Measurements from ENCODE around the gene PPFIBP2.

Gene PPFIBP2

DNA sequence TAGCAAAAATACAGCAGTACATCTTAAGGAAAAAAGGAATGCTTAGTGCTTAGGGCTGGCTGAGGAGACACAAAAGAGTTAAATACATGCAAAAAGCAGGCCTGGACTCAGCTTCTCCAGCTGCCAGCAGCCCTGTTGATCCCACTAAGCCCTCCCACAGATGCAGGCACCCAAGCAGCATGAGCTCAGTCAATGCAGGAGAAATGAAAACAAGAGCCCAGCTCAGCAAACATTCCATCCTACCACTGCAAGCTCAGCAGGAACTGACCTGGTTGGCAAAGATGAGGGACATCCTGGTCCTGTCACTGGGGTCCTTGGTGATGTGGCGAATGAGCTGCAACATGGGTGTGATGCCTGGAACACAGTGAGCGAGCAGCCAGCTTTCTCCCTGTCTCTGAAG lies 153.7 kb downstream of the PPFIBP2 start:
- DNase-seq (ENCODE audit: low read depth): no peak

DNA sequence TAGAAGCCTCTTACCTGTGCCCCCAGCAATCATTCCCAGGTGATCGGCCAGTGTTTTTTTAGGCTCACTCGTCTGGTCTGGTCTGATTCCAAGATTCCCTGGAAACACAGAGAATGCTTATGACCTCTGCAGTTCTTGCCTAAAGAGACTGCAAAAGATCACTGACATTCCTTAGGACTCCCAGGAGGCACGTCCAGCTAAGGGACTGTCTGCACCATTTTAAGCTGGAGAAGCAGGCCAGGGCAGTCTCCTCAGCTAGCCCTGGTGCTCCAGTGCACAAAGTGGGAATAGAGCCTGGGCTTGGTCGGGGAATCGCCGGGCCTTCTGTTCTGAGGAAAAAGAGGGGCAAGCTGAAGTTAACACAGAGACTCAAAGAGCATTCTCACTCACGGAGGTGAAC lies 154.7 kb downstream of the PPFIBP2 start:
- no peak for DNase-seq (ENCODE audit: low read depth)

DNA sequence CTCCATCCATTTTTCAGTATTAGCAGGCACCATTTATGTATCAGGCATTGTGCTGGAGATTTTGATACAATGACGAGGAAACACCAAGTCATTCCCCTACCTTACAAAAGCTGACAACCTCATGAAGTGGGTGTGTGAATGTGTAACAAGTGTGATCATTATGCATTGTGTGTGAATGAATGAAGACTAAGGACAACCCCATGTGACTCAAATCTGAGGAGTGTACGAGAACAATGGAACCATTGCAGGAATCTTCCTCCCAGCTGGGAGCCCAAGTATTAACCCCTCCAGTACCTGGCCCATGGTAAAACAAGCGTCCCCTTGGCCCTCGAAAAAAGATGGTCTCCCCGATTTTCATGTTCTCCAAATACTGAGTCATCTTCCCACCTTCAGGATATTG lies 155.1 kb downstream of the PPFIBP2 start:
- DNase-seq (ENCODE audit: low read depth): no peak

DNA sequence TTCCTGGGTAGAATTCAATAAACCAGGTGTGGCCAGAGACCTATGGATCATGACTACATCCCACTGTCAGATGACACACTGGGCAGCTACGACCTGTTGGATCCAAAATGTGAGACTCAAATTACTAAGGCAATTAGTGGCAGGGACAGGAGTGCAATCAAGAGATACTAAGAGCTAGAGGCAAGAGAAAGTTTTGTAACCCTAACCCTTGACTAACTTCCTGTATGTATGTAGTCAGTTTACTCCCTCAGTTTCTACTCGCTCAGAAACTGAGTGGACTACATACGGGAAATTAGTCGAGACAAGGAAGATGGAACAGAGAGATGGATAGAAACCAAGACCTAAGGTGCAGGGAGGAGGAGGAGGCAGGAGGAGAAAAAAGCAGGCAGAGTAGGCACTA lies 156.8 kb downstream of the PPFIBP2 start:
- DNase-seq (ENCODE audit: low read depth): no peak

DNA sequence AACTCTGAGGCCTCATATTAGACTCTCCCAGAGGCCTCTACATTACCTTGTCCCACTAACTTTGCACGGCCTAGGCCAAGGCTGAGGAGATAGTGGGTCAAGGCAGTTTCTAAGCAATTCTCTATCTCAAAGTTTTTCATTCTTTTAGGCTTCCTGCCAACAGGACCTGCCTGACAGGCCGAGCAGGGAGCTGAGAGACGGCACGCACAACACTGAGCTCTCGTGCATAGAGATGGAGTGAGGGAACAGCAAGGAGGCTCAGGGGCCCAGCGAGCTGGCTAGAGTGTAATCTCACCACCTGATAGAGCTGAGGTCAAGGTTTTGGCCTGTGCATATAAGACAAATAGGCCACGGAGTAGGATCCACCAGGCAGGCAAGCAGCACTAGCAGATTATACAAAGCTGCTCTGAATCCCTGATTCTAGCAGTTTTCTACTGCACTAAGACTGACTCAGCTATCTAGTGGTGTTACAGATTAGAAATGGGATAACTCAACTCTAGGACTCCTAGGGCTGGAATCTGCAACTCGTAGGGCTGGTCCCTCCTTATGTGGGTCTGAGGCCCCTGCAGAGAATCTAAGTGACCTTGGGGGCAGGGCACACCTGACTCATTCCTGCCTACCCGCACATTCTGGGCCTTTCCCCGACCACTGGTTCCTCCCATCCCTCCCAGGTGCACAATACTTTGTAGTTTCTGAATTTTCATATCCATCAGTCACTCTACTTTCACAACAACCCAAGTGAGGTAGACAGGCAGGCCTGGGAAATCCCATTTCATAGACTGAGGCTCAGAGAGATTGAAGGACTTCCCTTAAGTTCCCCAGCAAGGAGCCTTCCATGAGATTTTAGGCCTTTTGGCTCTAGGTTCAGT lies 157.8 kb downstream of the PPFIBP2 start:
- no peak for DNase-seq (ENCODE audit: low read depth)

DNA sequence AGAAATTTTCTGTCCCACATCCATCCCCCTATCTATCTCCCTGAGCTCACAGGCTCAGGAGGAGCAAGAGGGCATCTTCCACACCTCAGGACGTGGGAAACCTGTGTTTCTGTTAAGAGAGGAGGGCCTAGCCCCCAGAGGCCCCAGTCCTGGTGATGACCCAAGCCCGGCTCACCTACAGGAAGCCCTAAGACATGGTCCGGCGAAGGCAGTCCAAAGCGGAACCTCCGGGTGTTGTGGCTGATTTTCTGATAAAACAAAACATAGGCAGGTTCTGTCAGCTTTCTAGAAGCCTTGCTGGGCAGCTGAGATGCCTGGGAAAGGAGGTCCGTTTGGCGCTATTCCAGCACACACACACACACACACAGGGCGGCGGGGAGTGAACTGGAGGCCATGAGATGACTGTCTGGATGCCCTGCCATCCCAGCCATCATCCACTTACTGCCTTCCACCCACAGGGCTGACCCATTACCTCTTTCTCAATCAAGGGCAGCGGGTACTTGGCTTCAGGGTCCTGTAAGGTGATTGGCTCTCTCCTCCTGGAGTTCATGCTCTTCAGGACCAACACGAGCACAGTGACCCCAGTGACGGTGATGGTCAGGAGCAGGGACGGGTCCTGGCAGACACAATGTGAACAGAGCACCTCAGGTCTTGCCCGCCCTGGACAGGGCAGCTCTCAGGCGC lies 158.6 kb downstream of the PPFIBP2 start:
- DNase-seq (ENCODE audit: low read depth): no peak

DNA sequence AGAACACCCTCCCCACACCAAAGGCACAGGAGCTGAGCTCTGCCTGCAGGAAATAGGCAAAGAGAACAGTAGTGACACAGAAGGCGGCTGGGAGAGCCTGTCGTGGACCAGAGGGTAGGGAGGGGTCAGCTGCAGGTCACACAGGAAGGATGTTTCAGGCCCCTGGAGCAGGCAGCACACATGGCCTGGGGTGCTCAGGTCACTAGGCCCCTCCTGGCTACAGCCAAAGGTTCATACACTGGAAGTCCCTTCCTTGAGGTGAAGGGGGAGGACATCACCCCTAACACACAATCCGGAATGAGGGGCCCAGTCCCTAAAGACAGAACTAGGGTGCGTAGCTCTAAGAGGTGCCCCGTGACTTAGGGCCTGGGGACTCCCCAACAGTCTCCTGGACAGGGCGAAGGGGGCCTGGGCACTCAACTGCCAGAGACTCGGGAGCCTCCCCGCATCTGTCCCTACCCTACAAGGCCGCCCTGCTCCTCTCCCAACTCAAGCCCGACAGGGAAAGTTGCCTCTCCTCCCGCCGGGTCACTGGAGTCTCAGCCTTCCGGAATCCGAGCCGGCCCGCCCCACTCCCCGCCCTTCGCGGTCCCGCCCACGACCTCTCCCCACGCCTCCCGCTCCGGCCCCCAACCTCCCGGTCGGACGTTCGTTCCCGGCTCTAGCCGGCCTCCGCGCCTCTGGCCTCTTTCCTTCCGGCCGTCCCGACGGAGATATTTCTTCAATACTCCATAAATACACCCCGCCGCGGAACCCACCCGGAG lies 159.3 kb downstream of the PPFIBP2 start, which contains the start of gene CYB5R2:
CYB5R2 (minus strand) TSS at position 541 of the 764 bp plus-strand sequence. CDS start 675 bp downstream, outside the sequence.
- DNase-seq (ENCODE audit: low read depth): no peak

DNA sequence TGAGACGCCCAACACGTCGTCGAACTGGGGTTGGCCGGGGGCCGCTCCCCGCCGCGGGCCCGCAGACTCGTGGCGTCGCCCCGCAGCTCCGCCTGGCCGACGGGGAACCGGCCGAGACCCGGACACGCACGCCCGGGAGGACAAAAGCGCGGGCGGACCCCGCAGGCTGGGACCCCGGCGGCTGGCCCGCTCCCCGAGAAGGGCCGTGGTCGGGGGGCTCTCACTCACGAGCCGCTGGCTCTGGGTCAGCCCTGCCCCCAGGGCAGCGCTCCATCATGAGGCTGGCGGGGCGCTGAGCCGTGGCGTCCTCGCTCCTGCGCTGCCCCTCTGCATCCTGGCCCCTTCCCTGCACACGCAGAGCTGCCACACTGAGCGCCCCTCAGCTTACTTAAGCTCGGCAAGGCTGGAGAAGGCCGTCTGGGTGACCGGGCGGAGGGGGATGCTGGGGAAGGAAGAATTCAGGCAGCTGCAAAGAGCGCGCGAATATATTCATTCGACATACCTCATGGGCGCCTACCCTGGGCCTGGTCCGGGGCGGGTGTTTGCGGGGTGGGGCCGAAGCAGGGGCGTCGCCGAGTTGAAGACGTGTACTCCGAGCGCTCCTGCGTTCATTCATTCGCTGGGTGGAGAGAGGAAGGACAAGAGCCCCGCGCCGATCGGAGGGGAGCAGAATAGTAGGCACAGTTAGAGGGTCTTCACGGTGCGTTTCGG lies 160.1 kb downstream of the PPFIBP2 start:
- no peak for DNase-seq (ENCODE audit: low read depth)

DNA sequence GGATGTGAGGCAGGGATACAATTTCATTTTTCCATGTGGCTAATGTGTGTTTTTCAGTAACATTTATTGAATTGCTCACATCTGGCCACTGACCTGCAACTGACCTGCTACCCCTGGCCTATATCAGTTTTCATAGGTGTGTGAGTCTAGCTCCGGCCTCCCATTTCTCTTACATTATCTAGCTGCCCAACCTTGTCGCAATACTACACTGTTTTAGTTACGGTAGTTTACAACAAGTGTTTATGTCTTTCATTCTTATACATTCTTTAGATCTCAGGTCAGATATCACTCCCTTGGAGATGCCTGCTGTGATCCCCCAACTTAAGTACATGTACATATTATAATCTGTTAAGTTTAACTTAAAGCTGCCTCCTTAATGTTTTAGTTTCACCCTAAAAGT lies 161.8 kb downstream of the PPFIBP2 start:
- DNase-seq (ENCODE audit: low read depth): no peak

DNA sequence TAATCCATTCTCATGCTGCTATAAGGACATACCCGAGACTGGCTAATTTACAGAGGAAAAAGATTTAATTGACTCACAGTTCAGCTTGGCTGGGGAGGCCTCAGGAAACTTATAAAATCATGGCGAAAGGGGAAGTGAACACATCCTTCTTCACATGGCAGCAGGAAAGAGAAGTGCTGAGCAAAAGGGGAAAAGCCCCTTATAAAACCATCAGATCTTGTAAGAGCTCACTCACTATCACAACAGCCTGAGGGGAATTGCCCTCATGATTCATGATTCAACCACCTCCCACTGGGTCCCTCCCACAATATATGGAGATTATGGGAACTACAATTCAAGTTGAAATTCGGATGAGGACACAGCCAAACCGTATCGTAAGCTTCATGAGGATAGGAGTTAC lies 163.3 kb downstream of the PPFIBP2 start:
- DNase-seq (ENCODE audit: low read depth): no peak

DNA sequence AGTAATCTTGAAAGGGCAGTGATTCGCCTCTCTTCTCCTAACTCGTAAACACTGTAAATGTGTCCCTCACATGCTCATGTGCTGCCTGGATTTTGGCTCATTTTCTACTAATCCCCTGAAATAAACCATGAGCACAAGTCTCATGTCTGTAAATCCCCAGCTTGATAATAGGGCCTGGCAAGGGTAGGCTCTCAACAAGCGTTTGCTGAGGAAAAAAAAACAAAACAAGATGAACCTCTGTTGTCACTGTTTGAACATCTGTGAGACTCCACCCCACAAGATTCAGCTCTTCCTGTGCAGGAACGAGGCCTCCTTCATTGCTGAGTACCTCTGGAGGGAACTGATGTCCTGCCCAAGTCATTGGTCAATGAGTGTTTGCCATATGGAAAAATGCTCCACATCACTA lies 164.0 kb downstream of the PPFIBP2 start:
- DNase-seq (ENCODE audit: low read depth): no peak

DNA sequence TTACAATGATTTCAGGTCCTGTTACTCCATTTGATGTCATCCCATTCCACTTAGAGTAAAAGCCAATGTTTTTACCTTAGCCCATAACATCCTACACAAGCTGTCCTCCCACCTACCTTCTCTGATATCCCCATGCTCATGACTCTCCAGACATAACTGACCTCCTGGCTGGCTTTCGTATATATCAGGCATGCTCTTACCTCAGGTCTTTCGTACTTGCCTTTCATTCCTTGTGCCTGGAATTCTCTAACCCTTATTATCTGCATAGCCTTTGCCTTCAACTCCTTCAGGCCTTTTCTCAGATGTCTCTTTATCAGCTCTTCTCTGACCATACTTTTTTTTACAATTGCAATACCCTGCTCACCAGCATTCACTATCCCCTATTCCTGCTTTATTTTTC lies 169.8 kb downstream of the PPFIBP2 start:
- DNase-seq (ENCODE audit: low read depth): no peak

DNA sequence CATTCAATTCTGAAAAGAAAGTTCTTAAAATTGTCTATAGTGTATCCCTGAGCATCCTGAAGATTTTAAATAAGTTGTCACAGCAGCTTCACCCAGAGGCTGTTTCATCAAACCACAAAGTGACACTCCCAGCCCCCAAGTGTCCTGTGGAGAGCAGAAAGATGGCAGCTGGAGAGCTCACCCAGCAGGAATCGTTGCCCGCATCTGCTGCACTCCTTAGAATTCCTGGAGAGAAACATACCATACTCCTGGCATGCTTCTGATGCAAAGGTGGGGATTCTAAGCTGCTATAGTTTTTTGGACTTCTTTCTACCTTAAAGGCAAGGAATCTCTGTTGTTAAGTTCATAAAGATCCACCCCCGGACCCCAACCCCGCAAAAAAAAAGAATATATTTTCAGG lies 173.0 kb downstream of the PPFIBP2 start:
- no peak for DNase-seq (ENCODE audit: low read depth)

DNA sequence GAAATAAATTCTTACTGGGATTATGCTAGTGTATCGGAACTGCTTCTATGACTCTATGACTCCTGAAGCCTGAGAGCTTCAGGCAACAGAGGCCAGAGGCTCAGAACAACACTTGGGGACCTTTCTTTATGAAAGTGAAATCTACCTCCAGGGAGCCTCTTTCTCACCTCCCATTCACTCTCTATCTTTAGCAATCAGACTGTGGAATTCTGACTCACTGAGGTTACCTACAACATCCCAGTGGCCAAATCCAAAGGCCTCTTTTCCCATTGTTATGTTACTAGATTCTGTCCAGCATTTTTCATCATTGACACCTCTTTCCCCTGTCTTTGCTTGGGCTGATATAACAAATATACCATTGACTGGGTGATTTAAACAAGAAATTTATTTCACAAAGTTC lies 173.6 kb downstream of the PPFIBP2 start:
- DNase-seq (ENCODE audit: low read depth): no peak

DNA sequence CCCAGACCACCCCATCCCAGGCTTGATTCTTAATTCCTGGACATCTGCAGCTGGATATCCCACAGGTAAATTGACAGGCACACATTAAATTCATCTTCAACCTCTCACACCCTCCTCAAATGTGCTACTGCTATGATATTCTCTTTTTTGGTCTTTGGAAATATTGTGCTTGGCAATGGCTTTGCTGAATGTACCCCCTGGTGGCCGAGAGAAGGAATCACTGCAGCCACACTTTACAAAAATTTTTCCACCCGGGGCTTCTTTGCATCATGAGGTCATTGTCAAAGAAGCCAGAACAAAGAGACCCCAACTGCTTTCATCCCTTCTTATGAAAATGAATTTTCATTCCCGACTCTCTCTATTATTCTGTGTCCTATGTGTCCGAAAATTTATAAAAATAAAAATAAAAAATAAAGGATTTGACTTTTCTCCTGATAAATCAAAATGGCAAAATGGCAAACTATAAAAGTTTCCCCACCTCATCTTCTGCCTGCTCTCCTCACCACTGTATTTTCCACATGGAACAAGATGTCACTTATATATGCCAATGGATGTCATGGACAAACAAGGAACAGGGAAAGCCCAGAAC lies 174.5 kb downstream of the PPFIBP2 start:
- DNase-seq (ENCODE audit: low read depth): no peak

DNA sequence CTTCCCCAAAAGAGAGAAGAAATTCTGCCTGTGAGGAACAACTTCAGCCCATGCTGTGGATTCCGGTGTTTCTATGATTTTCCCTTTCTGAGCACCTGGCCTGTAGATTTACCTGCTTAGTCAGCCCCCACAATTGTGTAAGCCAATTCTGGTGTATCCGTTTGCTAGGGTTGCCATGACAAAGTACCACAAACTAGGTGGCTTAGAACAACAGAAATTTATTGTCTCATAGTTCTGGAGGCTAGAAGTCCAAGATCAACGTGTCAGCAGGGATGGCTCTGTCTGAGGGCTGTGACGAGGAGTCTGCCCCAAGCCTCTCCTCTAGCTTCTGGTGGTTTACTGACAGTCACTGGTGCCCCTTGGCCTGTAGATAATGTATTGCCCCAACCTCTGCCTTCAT lies 175.4 kb downstream of the PPFIBP2 start:
- DNase-seq (ENCODE audit: low read depth): no peak

DNA sequence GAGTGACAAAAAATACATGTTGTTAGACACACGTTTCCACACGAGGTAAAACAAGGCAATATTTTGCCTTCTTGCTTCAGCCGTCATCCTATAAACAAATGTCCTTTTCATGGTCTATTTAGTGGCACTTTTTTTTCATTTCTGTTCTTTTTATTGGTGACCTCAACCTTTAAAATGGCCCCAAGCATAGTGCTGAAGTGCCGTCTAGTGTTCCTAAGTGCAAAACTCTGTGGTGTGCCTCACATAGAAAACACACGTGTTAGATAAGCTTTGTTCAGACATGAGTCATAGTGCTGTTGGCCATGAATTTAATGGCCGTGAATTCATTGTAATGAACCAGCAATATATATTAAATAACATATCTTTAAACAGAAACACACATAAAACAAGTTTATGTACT lies 176.8 kb downstream of the PPFIBP2 start:
- DNase-seq (ENCODE audit: low read depth): no peak

DNA sequence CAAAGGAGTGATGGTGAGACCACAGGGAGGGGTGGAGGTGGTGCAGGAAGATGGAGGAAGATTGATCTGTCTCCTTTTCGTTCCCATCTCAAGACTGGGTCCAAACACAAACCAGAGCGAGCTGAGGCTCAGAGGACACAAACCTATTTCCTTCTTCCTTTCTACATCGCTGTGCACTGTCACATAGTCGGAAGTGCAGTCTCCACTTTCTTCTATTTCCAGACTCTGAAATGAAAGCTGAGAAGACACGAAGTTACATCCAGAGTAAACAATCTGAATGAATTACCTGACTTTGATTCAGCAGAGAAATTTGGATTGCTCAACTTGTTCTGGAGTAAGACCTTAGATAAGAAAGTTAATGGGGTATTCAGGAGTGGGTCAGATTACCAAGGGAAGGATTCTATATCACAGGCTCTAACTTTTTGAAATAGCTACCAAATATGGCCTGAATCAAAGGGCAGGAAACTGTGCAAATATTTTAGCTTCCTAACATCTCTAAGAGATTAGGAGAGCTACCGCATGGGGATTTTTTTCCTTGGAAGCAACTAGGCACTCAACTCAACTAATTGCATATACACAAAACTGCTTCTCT lies 178.1 kb downstream of the PPFIBP2 start:
- DNase-seq (ENCODE audit: low read depth): no peak

DNA sequence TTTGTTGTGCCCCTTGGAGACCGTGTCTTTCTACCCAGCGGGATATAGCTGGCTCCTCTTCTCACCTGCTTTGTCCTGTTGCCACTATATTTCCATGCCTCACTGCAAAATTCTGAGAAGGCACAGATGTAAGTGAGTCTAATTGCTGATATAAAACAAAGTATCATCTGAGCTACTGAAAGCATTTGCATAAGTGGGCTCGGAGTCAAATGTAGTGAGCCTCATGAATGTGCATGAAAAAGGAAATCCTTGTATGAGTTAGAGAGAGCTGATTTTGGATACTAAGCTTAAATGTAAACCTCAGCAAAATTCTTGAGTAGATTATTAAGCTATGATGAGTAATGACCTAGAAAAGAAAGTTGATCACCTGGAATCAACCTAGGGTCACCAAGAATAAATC lies 178.6 kb downstream of the PPFIBP2 start:
- DNase-seq (ENCODE audit: low read depth): no peak

DNA sequence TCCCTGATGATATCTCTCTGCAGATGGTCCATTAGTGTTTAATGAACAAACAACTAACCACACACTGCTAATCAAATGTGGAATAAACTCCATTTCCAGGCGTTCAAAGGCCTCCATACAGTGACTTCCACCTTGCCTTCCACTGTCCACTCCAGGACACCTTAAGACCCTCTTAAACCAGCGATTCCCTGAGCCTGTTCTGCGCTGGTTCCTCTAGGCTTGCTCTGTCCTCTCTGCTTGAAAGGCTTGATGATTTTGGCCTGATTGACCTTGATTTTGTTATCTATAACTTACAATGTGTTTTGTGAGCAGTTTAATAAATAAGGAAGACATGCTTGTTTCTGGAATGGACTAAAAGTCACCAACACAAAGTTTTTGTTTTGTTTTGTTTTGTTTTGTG lies 180.4 kb downstream of the PPFIBP2 start:
- DNase-seq (ENCODE audit: low read depth): no peak

DNA sequence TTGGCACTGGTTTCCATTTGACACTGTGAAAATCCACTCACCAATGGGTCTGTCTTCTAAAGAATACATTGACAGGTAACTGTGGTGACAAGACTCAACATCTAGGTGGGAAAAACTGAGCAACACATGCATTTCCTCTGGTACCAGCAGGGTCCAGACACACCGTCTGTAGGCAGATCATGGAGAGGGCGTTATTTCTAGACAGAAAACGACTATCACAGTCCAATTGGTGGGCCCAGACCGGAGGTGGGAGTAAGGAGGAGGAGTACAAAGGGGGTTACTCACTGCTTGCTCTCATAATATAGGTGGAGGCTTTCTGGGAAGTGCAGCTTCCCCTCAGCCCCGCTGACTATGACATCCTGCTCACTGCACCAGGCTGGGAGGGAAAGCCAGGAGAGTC lies 182.6 kb downstream of the PPFIBP2 start:
- DNase-seq (ENCODE audit: low read depth): no peak

Data from non-pigmented ciliary epithelial cell (primary cell).